ENCODE data around the gene TNFSF13. TPM values are rescaled to one million over a fixed set of nuclear protein-coding genes. Genes with fewer than 3 reads are reported as not detected.

Gene TNFSF13
- total RNA-seq, 2 experiments from 2014 or later: 1.1 to 1.7 TPM

DNA sequence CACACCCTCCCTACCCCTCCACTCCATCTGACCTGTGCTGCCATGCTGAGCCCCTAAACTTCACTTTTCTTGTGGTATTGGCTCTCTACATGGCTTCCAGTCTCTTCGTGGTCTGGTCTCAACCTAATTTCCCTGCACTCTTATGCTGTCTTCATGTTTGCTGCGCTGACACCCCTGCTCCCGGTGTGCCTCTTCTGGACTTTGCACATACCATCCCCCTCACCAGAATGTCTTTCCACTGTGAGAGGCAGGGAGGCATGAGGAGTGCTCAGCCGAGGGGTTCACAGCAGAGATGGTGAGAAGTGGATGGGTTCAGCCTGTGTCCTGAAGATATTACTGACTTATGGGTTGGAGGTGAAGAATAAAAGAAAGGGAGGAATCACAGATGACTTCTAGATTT is 7.2 kb upstream of the TNFSF13 start:
- Histone ChIP-seq H3K36me3 (ENCODE audit: insufficient read depth, low read length) (peaks cover 12% of the 10 kb centered on the region), H3K27me3 (ENCODE audit: control insufficient read depth in 1 of 2, insufficient read depth in 2 of 2, low read length in 2 of 2) (no peaks in the 10 kb centered on the region), H3K9me3 (ENCODE audit: control insufficient read depth in 1 of 2, insufficient read depth in 1 of 2, low read length in 2 of 2) (no peaks in the 10 kb centered on the region), H3K27ac (ENCODE audit: low read depth in 1 of 2, low read length in 2 of 2) (peak overlapping the region in 1 of 2 donors; percentile 15), H3K4me3 (ENCODE audit: low read length) (no peak overlapping the region), H3K4me1 (ENCODE audit: insufficient read depth, low read length) (peaks cover 79% of the 10 kb centered on the region)
- intact Hi-C loops (cut with DNase I, micrococcal nuclease): no loop called here
- peak overlapping the region; percentile 64 for H3K4me3 Mint-ChIP-seq
- no peak for ATAC-seq (ENCODE audit: poor library complexity)
- ChIA-PET POLR2A (interaction anchor here (0.7 to 2.0 kb wide), 2 partner anchors 10 to 136 kb away, joined by 3 to 6 read pairs; partner anchors contain the start of genes SENP3, TP53 and WRAP53), CTCF (interaction anchor here (2.8 kb wide), 1 partner anchor 10 kb away, joined by 15 read pairs; the partner anchor contains the start of gene SENP3)
- DNase-seq: no peak
- H3K36me3 Mint-ChIP-seq (ENCODE audit: low read depth): peaks cover 13% of the 10 kb centered on the region
- H3K27me3 Mint-ChIP-seq: no peaks in the 10 kb centered on the region
- peak overlapping the region; percentile 77 for H3K27ac Mint-ChIP-seq
- TF ChIP-seq, protein P1, sequence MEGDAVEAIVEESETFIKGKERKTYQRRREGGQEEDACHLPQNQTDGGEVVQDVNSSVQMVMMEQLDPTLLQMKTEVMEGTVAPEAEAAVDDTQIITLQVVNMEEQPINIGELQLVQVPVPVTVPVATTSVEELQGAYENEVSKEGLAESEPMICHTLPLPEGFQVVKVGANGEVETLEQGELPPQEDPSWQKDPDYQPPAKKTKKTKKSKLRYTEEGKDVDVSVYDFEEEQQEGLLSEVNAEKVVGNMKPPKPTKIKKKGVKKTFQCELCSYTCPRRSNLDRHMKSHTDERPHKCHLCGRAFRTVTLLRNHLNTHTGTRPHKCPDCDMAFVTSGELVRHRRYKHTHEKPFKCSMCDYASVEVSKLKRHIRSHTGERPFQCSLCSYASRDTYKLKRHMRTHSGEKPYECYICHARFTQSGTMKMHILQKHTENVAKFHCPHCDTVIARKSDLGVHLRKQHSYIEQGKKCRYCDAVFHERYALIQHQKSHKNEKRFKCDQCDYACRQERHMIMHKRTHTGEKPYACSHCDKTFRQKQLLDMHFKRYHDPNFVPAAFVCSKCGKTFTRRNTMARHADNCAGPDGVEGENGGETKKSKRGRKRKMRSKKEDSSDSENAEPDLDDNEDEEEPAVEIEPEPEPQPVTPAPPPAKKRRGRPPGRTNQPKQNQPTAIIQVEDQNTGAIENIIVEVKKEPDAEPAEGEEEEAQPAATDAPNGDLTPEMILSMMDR (IDR thresholded peaks at IDR 0.05): no peak
- H3K4me1 Mint-ChIP-seq (ENCODE audit: low read depth): peaks cover 67% of the 10 kb centered on the region
- H3K9me3 Mint-ChIP-seq: no peaks in the 10 kb centered on the region

DNA sequence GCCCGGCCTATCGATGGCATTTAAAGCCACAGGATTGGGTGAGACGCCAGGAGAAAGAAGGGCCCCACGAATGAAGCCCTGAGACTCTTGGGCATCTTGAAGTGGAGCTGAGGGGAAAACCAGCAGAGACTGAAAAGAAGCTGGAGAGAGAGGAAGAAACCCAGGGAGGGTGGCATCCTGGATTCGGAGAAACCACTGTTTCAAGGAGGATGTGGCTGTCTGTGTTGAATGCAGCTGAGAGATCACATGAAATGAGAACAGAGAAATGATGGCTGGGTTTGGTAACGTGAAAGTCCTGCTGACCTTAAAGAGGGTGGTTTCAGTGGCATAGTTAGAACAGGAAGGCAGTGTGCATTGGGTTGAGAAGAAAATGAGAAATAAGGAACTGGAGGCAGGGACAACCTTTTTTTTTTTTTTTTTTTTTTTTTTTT is 5.9 kb upstream of the TNFSF13 start:
- Histone ChIP-seq H3K36me3 (ENCODE audit: insufficient read depth, low read length) (peaks cover 15% of the 10 kb centered on the region), H3K9me3 (ENCODE audit: control insufficient read depth in 1 of 2, insufficient read depth in 1 of 2, low read length in 2 of 2) (no peaks in the 10 kb centered on the region), H3K27me3 (ENCODE audit: control insufficient read depth in 1 of 2, insufficient read depth in 2 of 2, low read length in 2 of 2) (no peaks in the 10 kb centered on the region), H3K4me3 (ENCODE audit: low read length) (peak overlapping the region; percentile 5), H3K4me1 (ENCODE audit: insufficient read depth, low read length) (peaks cover 82% of the 10 kb centered on the region), H3K27ac (ENCODE audit: low read depth in 1 of 2, low read length in 2 of 2) (peak overlapping the region; percentile 62 to 67)
- TF ChIP-seq, protein P1 (IDR thresholded peaks at IDR 0.05): no peak
- Mint-ChIP-seq H3K27me3 (no peaks in the 10 kb centered on the region), H3K4me3 (peak overlapping the region; percentile 77), H3K9me3 (no peaks in the 10 kb centered on the region), H3K27ac (peak overlapping the region; percentile 77), H3K36me3 (ENCODE audit: low read depth) (peaks cover 16% of the 10 kb centered on the region), H3K4me1 (ENCODE audit: low read depth) (peaks cover 70% of the 10 kb centered on the region)
- intact Hi-C loops (cut with DNase I, micrococcal nuclease): no loop called here
- POLR2A ChIA-PET: interaction anchor here (0.6 to 2.0 kb wide), 9 partner anchors 8 to 223 kb away, joined by 3 to 7 read pairs (median 3); partner anchors contain the start of genes NEURL4, SAT2, SENP3 and TMEM102
- peak; percentile 67 for ATAC-seq (ENCODE audit: poor library complexity)
- peak in 6 of 14 experiments; percentile 36 to 86 (median 62) for DNase-seq
- CTCF ChIA-PET: interaction anchor here (0.7 to 2.8 kb wide), 3 partner anchors 8 to 116 kb away, joined by 4 to 15 read pairs (median 9); partner anchors contain the start of gene SENP3

DNA sequence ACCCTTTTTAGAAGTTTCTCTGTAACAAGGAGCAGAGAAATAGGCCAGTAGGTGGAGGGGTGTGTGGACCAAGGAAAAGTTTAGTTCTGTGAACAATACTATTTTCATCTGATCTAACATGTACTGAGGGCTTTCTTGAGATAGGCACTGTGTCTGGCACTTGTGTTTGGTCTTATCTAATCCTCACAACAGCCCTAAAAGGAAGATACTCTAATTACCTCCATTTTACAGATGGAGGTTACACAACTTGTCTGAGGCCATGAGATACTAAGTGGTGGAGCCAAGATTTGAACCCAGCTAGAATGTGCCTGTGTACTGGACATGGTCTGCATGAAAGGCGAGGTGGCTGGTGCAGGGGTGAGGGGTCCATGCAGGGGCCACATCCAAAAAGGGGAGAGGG is 5.2 kb upstream of the TNFSF13 start:
- peak overlapping the region; percentile 46 for H3K4me3 Mint-ChIP-seq
- TF ChIP-seq, protein P1 (IDR thresholded peaks at IDR 0.05): no peak
- ChIA-PET POLR2A (interaction anchor here (1.0 to 1.2 kb wide), 2 partner anchors 69 to 116 kb away, joined by 4 to 7 read pairs; partner anchors contain the start of gene POLR2A), CTCF (interaction anchor here (0.7 to 2.8 kb wide), 3 partner anchors 8 to 117 kb away, joined by 4 to 15 read pairs (median 9); partner anchors contain the start of gene SENP3)
- H3K27me3 ChIP-seq (ENCODE audit: control insufficient read depth in 1 of 2, insufficient read depth in 2 of 2, low read length in 2 of 2): no peaks in the 10 kb centered on the region
- peak overlapping the region; percentile 42 to 67 for H3K27ac ChIP-seq (ENCODE audit: low read depth in 1 of 2, low read length in 2 of 2)
- no peaks in the 10 kb centered on the region for H3K9me3 Mint-ChIP-seq
- intact Hi-C loops (cut with DNase I, micrococcal nuclease): no loop called here
- H3K4me1 Mint-ChIP-seq (ENCODE audit: low read depth): peaks cover 68% of the 10 kb centered on the region
- H3K4me3 ChIP-seq (ENCODE audit: low read length): peak overlapping the region; percentile 5
- peaks cover 82% of the 10 kb centered on the region for H3K4me1 ChIP-seq (ENCODE audit: insufficient read depth, low read length)
- H3K36me3 ChIP-seq (ENCODE audit: insufficient read depth, low read length): peaks cover 15% of the 10 kb centered on the region
- peaks cover 16% of the 10 kb centered on the region for H3K36me3 Mint-ChIP-seq (ENCODE audit: low read depth)
- peak overlapping the region; percentile 77 for H3K27ac Mint-ChIP-seq
- DNase-seq (no peak), ATAC-seq (ENCODE audit: poor library complexity) (no peak)
- no peaks in the 10 kb centered on the region for H3K9me3 ChIP-seq (ENCODE audit: control insufficient read depth in 1 of 2, insufficient read depth in 1 of 2, low read length in 2 of 2)
- H3K27me3 Mint-ChIP-seq: no peaks in the 10 kb centered on the region

All from CD4-positive, alpha-beta T cell (primary cell).